SK-N-SH (cell line): ENCODE measurements around the gene DIAPH1. TPM values are rescaled to one million over a fixed set of nuclear protein-coding genes. Genes with fewer than 3 reads are reported as not detected.
A peak's percentile ranks its signal among the peaks of the same experiment; 100 is the strongest.

Experiments
- CTCF ChIA-PET: fragments of 300-600, 350-600 bp; formaldehyde crosslinking; extraction: SDS; loops from one replicate; lab custom pipeline; 2021; lab: Yijun Ruan, JAX
- POLR2A ChIA-PET: fragments of 350-600 bp; sonication (Branson Sonifier 250); formaldehyde crosslinking; extraction: SDS; loops from one replicate; lab custom pipeline; 2020; ENCODE audit warnings: antibody characterized with exemption, inconsistent platforms; lab: Yijun Ruan, JAX
- DNase-seq: peaks from one replicate; pipeline ENCODE4 v3.0.0; 2012
- H2AFZ ChIP-seq: fragments of 200-600 bp; sonication (generic); 2 replicates; pipeline ENCODE4 v1.8.1; 2016; ENCODE audit warnings: antibody characterized with exemption, mild to moderate bottlenecking, low read depth
- H3F3A ChIP-seq: fragments of 200-600 bp; sonication (generic); replicated peaks from 2 replicates; pipeline ENCODE3; 2016; ENCODE audit warnings: antibody characterized with exemption, mild to moderate bottlenecking; ENCODE audit not compliant: insufficient read depth
- H3K27ac ChIP-seq, 2 experiments: fragments of 200-500 bp in 1 of 2; fragments of 200-600 bp in 1 of 2; sonication (Bioruptor generic) in 1 of 2; sonication (generic), shearing (Covaris generic) in 1 of 2; 2 replicates each; pipeline versions ENCODE4 v1.5.1 to v1.6.1; 2014 to 2016; ENCODE audit warnings: low read depth in 2 of 2, inconsistent platforms in 1 of 2, low read length in 1 of 2, mild to moderate bottlenecking in 1 of 2, mixed read lengths in 1 of 2
- H3K27me3 ChIP-seq: fragments of 200-600 bp; sonication (generic), shearing (Covaris generic); 2 replicates; pipeline ENCODE4 v1.6.1; 2016; ENCODE audit warnings: mixed run types; ENCODE audit not compliant: insufficient read depth
- H3K36me3 ChIP-seq, 2 experiments: fragments of 200-500 bp in 1 of 2; fragments of 200-600 bp in 1 of 2; sonication (Bioruptor generic) in 1 of 2; sonication (generic) in 1 of 2; replicated peaks in 1 of 2; 2 replicates each; pipeline versions ENCODE3 to v1.5.1; 2014 to 2016; ENCODE audit warnings: low read length in 1 of 2, mild to moderate bottlenecking in 1 of 2; ENCODE audit not compliant: insufficient read depth in 2 of 2, control insufficient read depth in 1 of 2
- H3K4me1 ChIP-seq, 2 experiments: fragments of 200-500 bp in 1 of 2; fragments of 200-600 bp in 1 of 2; sonication (Bioruptor generic) in 1 of 2; sonication (generic), shearing (Covaris generic) in 1 of 2; 2 replicates each; pipeline versions ENCODE4 v1.5.1 to v1.6.1; 2014 to 2016; ENCODE audit warnings: low read depth in 1 of 2, low read length in 1 of 2, mixed run types in 1 of 2; ENCODE audit not compliant: insufficient read depth in 2 of 2, control insufficient read depth in 1 of 2
- H3K4me2 ChIP-seq: fragments of 200-600 bp; sonication (generic), shearing (Covaris generic); 2 replicates; pipeline ENCODE4 v1.6.1; 2017; ENCODE audit warnings: mixed run types
- H3K4me3 ChIP-seq, 2 experiments: fragments of 200-500 bp in 1 of 2; fragments of 200-600 bp in 1 of 2; sonication (Bioruptor generic) in 1 of 2; sonication (generic), shearing (Covaris generic) in 1 of 2; 2 replicates each; pipeline versions ENCODE4 v1.5.1 to v1.8.1; 2014 to 2016; ENCODE audit warnings: low read depth in 2 of 2, inconsistent platforms in 1 of 2, low read length in 1 of 2, mild to moderate bottlenecking in 1 of 2, mixed read lengths in 1 of 2, moderate library complexity in 1 of 2
- H3K79me2 ChIP-seq: fragments of 200-600 bp; sonication (generic); 2 replicates; pipeline ENCODE4 v1.8.1; 2017; ENCODE audit warnings: mild to moderate bottlenecking; ENCODE audit not compliant: insufficient read depth
- H3K9ac ChIP-seq: fragments of 200-600 bp; sonication (generic); 2 replicates; pipeline ENCODE4 v1.6.1; 2017; ENCODE audit warnings: mixed run types
- H3K9me2 ChIP-seq: fragments of 200-600 bp; sonication (generic); 2 replicates; pipeline ENCODE4 v1.6.1; 2017; ENCODE audit warnings: mixed run types
- H3K9me3 ChIP-seq: fragments of 200-600 bp; sonication (generic); 2 replicates; pipeline ENCODE4 v1.6.1; 2017; ENCODE audit warnings: mixed run types, mild to moderate bottlenecking, moderate library complexity
- H4K20me1 ChIP-seq: fragments of 200-600 bp; sonication (generic); 2 replicates; pipeline ENCODE4 v1.6.1; 2017; ENCODE audit warnings: mild to moderate bottlenecking, mixed run types; ENCODE audit not compliant: insufficient read depth
- EZH2phosphoT487 ChIP-seq: fragments of 200-600 bp; sonication (generic); IDR thresholded peaks from 2 replicates; pipeline ENCODE4 v1.6.1; 2017; ENCODE audit warnings: low read depth, mixed run types, mild to moderate bottlenecking, antibody characterized with exemption, moderate library complexity, borderline replicate concordance
- FOXJ3 ChIP-seq: sonication (generic); formaldehyde crosslinking; IDR thresholded peaks from 2 replicates; pipeline ENCODE4 v1.5.1; 2020; ENCODE audit warnings: mild to moderate bottlenecking, missing genetic modification reagents
- GABPA ChIP-seq: IDR thresholded peaks from 2 replicates; pipeline ENCODE4 v1.4.0; 2012; ENCODE audit warnings: low read depth, mild to moderate bottlenecking
- MAX ChIP-seq: IDR thresholded peaks from 2 replicates; pipeline ENCODE4 v1.4.0; 2012; ENCODE audit warnings: low read depth
- MXI1 ChIP-seq: IDR thresholded peaks from 2 replicates; pipeline ENCODE4 v1.6.1; 2012; ENCODE audit warnings: mild to moderate bottlenecking, low read depth, low read length, improper control_type of control experiment
- RXRA ChIP-seq: IDR thresholded peaks from 2 replicates; pipeline ENCODE4 v1.4.0; 2012; ENCODE audit warnings: low read depth, mild to moderate bottlenecking, borderline replicate concordance
- WGBS: methylation state at CpG from one replicate; pipeline ENCODE4 v1.1.6; 2017; ENCODE audit warnings: low lambda C conversion rate; 5-methylcytosine and 5-hydroxymethylcytosine counted together
- polyA plus RNA-seq, 3 experiments: library from polyadenylated mRNA; depleted of rRNA; stranded (reverse); fragments of >200 nt; gene quantifications; 2 replicates each; pipeline ENCODE4 v1.2.3, GENCODE V29; 2012
- TF ChIP-seq, protein P1 (sequence below): IDR thresholded peaks from 2 replicates; pipeline ENCODE4 v1.4.0; 2012; ENCODE audit warnings: low read depth, borderline replicate concordance
- TF ChIP-seq, protein P2 (sequence below): IDR thresholded peaks from 2 replicates; pipeline ENCODE4 v1.6.1; 2012; ENCODE audit warnings: mild to moderate bottlenecking, low read depth, low read length, moderate library complexity

Gene DIAPH1
- polyA plus RNA-seq, 1 of the 3 experiments (the other 2 are of a cell fraction), result 30.4 TPM

- Histone ChIP-seq H3K79me2 (peaks cover 53% of the 10 kb centered on the region), H3K27ac (peak overlapping the region; percentile 67 to 72), H3K4me3 (peak overlapping the region; percentile 72 to 82), H3K9ac (peak overlapping the region; percentile 92), H3K4me1 (peaks cover 8 to 9% of the 10 kb centered on the region in 2 experiments; a peak in 2 of 4 replicates), H3K36me3 (peaks cover 29 to 31% of the 10 kb centered on the region in 2 experiments), H2AFZ (peak overlapping the region; percentile 92), H3F3A (peaks cover 29% of the 10 kb centered on the region), H4K20me1 (no peaks in the 10 kb centered on the region; the same call in 1 of the 2 replicates), H3K9me2 (no peaks in the 10 kb centered on the region), H3K4me2 (peak overlapping the region; percentile 94), H3K27me3 (no peaks in the 10 kb centered on the region), H3K9me3 (no peaks in the 10 kb centered on the region)
- peak; percentile 50 for DNase-seq
- TF ChIP-seq, protein P1, sequence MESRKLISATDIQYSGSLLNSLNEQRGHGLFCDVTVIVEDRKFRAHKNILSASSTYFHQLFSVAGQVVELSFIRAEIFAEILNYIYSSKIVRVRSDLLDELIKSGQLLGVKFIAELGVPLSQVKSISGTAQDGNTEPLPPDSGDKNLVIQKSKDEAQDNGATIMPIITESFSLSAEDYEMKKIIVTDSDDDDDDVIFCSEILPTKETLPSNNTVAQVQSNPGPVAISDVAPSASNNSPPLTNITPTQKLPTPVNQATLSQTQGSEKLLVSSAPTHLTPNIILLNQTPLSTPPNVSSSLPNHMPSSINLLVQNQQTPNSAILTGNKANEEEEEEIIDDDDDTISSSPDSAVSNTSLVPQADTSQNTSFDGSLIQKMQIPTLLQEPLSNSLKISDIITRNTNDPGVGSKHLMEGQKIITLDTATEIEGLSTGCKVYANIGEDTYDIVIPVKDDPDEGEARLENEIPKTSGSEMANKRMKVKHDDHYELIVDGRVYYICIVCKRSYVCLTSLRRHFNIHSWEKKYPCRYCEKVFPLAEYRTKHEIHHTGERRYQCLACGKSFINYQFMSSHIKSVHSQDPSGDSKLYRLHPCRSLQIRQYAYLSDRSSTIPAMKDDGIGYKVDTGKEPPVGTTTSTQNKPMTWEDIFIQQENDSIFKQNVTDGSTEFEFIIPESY, result no peak
- peak; percentile 9; the same call in 1 of the 2 replicates for TF ChIP-seq GABPA
- ChIA-PET POLR2A (interaction anchor here (0.7 to 2.3 kb wide), 6 partner anchors 14 to 61 kb away, joined by 3 to 17 read pairs (median 6); partner anchors contain the start of genes FCHSD1, HDAC3 and RELL2), CTCF (interaction anchor here (0.6 to 14.8 kb wide), 30 partner anchors 9 to 927 kb away, joined by 3 to 280 read pairs (median 7); partner anchors contain the start of genes FCHSD1, HARS1, HARS2 and HDAC3)
- WGBS, result under 1% methylated on average over 33 of the region's 36 CpGs
Measured at GRCh38 chr5:141618030-141618803, 583 bp downstream of the DIAPH1 start.

DNA sequence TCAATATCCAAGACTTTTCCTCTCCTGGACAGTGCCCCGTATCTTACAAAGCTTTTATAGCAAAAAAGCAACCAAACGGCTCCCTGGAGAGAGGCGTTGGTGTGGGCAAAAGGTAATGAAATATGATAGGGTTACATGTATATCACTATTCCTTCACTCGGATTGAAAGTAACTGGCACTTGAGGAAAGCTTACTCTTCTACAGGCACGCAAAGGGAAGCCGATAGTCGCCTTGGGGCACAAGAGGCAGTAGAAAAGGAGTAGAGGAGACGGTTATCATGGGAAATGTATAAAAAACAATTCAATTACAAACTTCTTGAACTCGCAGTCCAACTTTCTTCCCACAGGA is 1.1 kb downstream of the DIAPH1 start:
- Histone ChIP-seq H3K4me3 (peak overlapping the region; percentile 72 to 82), H3K4me1 (peaks cover 8 to 9% of the 10 kb centered on the region in 2 experiments; a peak in 2 of 4 replicates), H3K79me2 (peaks cover 59% of the 10 kb centered on the region), H3K9me2 (no peaks in the 10 kb centered on the region), H3K27me3 (no peaks in the 10 kb centered on the region), H3K9me3 (no peaks in the 10 kb centered on the region), H3K27ac (peak overlapping the region in 1 of 2 experiments; percentile 67; a peak in 3 of 4 replicates), H3K4me2 (peak overlapping the region; percentile 94), H4K20me1 (no peaks in the 10 kb centered on the region; the same call in 1 of the 2 replicates), H3K36me3 (peaks cover 25 to 27% of the 10 kb centered on the region in 2 experiments), H3F3A (peaks cover 29% of the 10 kb centered on the region), H3K9ac (peak overlapping the region; percentile 92; the same call in 1 of the 2 replicates), H2AFZ (peak overlapping the region; percentile 92; the same call in 1 of the 2 replicates)
- 56% methylated on average over 9 of the region's 9 CpGs for WGBS
- TF ChIP-seq EZH2phosphoT487 (no peak), FOXJ3 (CRISPR knock-in tag) (no peak), RXRA (no peak), MXI1 (no peak), MAX (no peak)
- TF ChIP-seq, protein P2, sequence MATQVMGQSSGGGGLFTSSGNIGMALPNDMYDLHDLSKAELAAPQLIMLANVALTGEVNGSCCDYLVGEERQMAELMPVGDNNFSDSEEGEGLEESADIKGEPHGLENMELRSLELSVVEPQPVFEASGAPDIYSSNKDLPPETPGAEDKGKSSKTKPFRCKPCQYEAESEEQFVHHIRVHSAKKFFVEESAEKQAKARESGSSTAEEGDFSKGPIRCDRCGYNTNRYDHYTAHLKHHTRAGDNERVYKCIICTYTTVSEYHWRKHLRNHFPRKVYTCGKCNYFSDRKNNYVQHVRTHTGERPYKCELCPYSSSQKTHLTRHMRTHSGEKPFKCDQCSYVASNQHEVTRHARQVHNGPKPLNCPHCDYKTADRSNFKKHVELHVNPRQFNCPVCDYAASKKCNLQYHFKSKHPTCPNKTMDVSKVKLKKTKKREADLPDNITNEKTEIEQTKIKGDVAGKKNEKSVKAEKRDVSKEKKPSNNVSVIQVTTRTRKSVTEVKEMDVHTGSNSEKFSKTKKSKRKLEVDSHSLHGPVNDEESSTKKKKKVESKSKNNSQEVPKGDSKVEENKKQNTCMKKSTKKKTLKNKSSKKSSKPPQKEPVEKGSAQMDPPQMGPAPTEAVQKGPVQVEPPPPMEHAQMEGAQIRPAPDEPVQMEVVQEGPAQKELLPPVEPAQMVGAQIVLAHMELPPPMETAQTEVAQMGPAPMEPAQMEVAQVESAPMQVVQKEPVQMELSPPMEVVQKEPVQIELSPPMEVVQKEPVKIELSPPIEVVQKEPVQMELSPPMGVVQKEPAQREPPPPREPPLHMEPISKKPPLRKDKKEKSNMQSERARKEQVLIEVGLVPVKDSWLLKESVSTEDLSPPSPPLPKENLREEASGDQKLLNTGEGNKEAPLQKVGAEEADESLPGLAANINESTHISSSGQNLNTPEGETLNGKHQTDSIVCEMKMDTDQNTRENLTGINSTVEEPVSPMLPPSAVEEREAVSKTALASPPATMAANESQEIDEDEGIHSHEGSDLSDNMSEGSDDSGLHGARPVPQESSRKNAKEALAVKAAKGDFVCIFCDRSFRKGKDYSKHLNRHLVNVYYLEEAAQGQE, result no peak
- DNase-seq, result no peak
- POLR2A ChIA-PET, result no interaction called here
- CTCF ChIA-PET, result interaction anchor here (1.2 to 14.8 kb wide), 5 partner anchors 8 to 51 kb away, joined by 4 to 280 read pairs (median 47); partner anchors contain the start of genes HDAC3 and RELL2
